H1 (cell line): ENCODE measurements around the gene CACNA1A. TPM values are rescaled to one million over a fixed set of nuclear protein-coding genes. Genes with fewer than 3 reads are reported as not detected.

Source experiments
- CHD7 ChIP-seq: fragments of 300-600 bp; sonication (generic); IDR thresholded peaks from 2 replicates; pipeline ENCODE4 v1.7.1; 2012; ENCODE audit warnings: low read length, moderate library complexity, mild to moderate bottlenecking, inconsistent platforms; ENCODE audit not compliant: insufficient replicate concordance
- KDM4A ChIP-seq: IDR thresholded peaks from one replicate; pipeline ENCODE4 v1.7.1; 2012; ENCODE audit warnings: low read depth, mild to moderate bottlenecking, moderate library complexity, low read length, inconsistent platforms; ENCODE audit not compliant: severe bottlenecking
- KDM5A ChIP-seq: fragments of 200-600 bp; IDR thresholded peaks from 2 replicates; pipeline ENCODE4 v1.7.1; 2012; ENCODE audit warnings: mild to moderate bottlenecking, low read length, inconsistent platforms, mixed read lengths
- ZNF274 ChIP-seq: IDR thresholded peaks from 2 replicates; pipeline ENCODE4 v1.7.0; 2012; ENCODE audit warnings: low read length, borderline replicate concordance; ENCODE audit errors: extremely low read depth
- polyA plus RNA-seq, 7 experiments: library from polyadenylated mRNA; depleted of rRNA in 3 of 7; stranded (reverse) in 5 of 7; unstranded in 2 of 7; fragments of >200 nt in 5 of 7; fragments of 200-250 nt in 2 of 7; gene quantifications; 1 replicate in 5 of 7; 2 replicates in 1 of 7; 4 replicates in 1 of 7; pipeline versions ENCODE4 v1.2.1 to v1.2.3, GENCODE V29; 2011 to 2013; ENCODE audit warnings: missing spikeins in 2 of 7, mixed read lengths in 2 of 7
- total RNA-seq: library from RNA; stranded (reverse); fragmentation: NEBNext Ultra II Directional; extraction: Animal tissue kit (Norgen Biotek cat#: 25700); gene quantifications from 2 replicates; pipeline ENCODE4 v1.2.1, GENCODE V29; 2021
- TF ChIP-seq, protein P1 (sequence below): IDR thresholded peaks from 2 replicates; pipeline ENCODE4 v1.6.1; 2011; ENCODE audit warnings: low read length, improper control_type of control experiment

CACNA1A gene
- total and polyA plus RNA-seq, 2 of the 8 experiments (the other 6 are each of a cell fraction or from before 2014, with no cell fraction given), result 10.7 to 25.3 TPM

DNA sequence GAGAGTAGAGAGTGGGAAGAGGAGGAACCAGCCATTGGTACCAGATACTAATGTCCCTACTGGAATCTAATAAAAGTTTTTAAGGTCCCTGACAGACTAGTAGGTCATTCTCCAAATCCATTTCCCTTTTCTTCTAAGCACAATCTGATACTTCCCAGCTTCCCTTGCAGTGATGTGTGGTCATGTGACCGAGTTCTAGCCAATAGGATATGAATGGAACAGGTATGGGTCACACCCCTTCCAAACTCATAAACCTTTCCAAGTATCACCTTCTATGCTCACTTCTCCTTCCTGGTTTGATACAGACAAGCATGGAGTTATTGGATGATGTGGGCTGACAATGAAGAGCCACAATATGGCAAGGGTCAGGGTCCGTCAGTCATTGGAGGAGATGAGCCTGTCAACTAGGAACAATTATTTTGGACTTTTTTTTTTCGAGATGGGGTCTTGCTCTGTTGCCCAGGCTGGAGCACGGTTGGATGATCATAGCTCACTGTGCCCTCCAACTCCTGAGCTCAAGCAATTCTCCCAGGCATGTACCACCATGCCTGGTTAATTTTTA is 54.8 kb downstream of the CACNA1A start (continued):
- TF ChIP-seq CHD7 (no peak), KDM4A (no peak), ZNF274 (no peak), KDM5A (no peak)
- TF ChIP-seq, protein P1, sequence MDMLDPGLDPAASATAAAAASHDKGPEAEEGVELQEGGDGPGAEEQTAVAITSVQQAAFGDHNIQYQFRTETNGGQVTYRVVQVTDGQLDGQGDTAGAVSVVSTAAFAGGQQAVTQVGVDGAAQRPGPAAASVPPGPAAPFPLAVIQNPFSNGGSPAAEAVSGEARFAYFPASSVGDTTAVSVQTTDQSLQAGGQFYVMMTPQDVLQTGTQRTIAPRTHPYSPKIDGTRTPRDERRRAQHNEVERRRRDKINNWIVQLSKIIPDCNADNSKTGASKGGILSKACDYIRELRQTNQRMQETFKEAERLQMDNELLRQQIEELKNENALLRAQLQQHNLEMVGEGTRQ, result no peak
